H1 (cell line): Measurements from ENCODE around the gene SPRR2F. TPM values are rescaled to one million over a fixed set of nuclear protein-coding genes. Genes with fewer than 3 reads are reported as not detected.

Experiments used
- CTCF ChIA-PET: fragments of 300-600 bp; sonication (Branson Sonifier 250); formaldehyde crosslinking; loops from one replicate; lab custom pipeline; 2021; ENCODE audit not compliant: partially characterized antibody; lab: Charles Lee
- POLR2A ChIA-PET: fragments of 300-600 bp; sonication (Branson Sonifier 250); formaldehyde crosslinking; loops from one replicate; lab custom pipeline; 2021; ENCODE audit warnings: inconsistent platforms; ENCODE audit not compliant: partially characterized antibody; lab: Charles Lee
- DNase-seq, 2 experiments: peaks; one replicate each; pipeline versions ENCODE4 v3.0.0 to v3.0.0-alpha.2; 2010 to 2022; ENCODE audit warnings: low spot score in 2 of 2, low read depth in 1 of 2, mixed read lengths in 1 of 2
- FAIRE-seq: peaks from 2 replicates; lab custom pipeline; 2011; peaks lifted over from hg19 to GRCh38; lab: Jason Lieb, UNC
- H2AFZ ChIP-seq: 2 replicates; pipeline ENCODE4 v1.8.1; 2012; ENCODE audit warnings: low read length, inconsistent platforms
- H2AK5ac ChIP-seq: 2 replicates; pipeline ENCODE4 v1.6.1; 2013; ENCODE audit warnings: low read depth, low read length
- H2BK120ac ChIP-seq: replicated peaks from 2 replicates; pipeline ENCODE3; 2013; ENCODE audit warnings: low read depth, low read length, inconsistent platforms
- H2BK12ac ChIP-seq: 2 replicates; pipeline ENCODE4 v1.6.1; 2013; ENCODE audit warnings: low read depth, low read length
- H2BK15ac ChIP-seq: 2 replicates; pipeline ENCODE4 v1.6.1; 2013; ENCODE audit warnings: low read length
- H2BK20ac ChIP-seq: 2 replicates; pipeline ENCODE4 v1.6.1; 2013; ENCODE audit warnings: low read length
- H2BK5ac ChIP-seq: 2 replicates; pipeline ENCODE4 v1.6.1; 2013; ENCODE audit warnings: low read depth, low read length
- H3K14ac ChIP-seq: 2 replicates; pipeline ENCODE4 v1.6.1; 2013; ENCODE audit warnings: inconsistent platforms; ENCODE audit not compliant: insufficient read length
- H3K18ac ChIP-seq: 2 replicates; pipeline ENCODE4 v1.6.1; 2013; ENCODE audit warnings: low read length; ENCODE audit errors: extremely low read depth
- H3K23ac ChIP-seq: 2 replicates; pipeline ENCODE4 v1.6.1; 2013; ENCODE audit warnings: inconsistent platforms; ENCODE audit not compliant: insufficient read length
- H3K23me2 ChIP-seq: 2 replicates; pipeline ENCODE4 v1.6.1; 2013; ENCODE audit warnings: low read depth, low read length
- H3K27ac ChIP-seq: 2 replicates; pipeline ENCODE4 v1.6.1; 2011; ENCODE audit warnings: low read depth, low read length, inconsistent platforms
- H3K27me3 ChIP-seq, 4 experiments: replicated peaks in 1 of 4; 1 replicate in 1 of 4; 2 replicates in 3 of 4; pipeline versions ENCODE4 v1.6.1 to v1.8.1; 2011 to 2013; ENCODE audit warnings: low read length in 3 of 4, mild to moderate bottlenecking in 3 of 4, inconsistent platforms in 2 of 4, mixed read lengths in 2 of 4, moderate library complexity in 1 of 4; ENCODE audit not compliant: control insufficient read depth in 3 of 4, insufficient read depth in 3 of 4; ENCODE audit errors: extremely low read depth in 1 of 4
- H3K36me3 ChIP-seq, 4 experiments: 2 replicates each; pipeline versions ENCODE4 v1.6.1 to v1.8.1; 2011 to 2013; ENCODE audit warnings: mild to moderate bottlenecking in 4 of 4, low read length in 3 of 4, moderate library complexity in 2 of 4, control low read depth in 1 of 4, inconsistent platforms in 1 of 4; ENCODE audit not compliant: insufficient read depth in 4 of 4, control insufficient read depth in 2 of 4
- H3K4ac ChIP-seq: replicated peaks from 2 replicates; pipeline ENCODE3; 2013; ENCODE audit warnings: low read length, low read depth, mixed read lengths, inconsistent platforms; ENCODE audit not compliant: insufficient read length
- H3K4me1 ChIP-seq, 4 experiments: replicated peaks in 1 of 4; 1 replicate in 1 of 4; 2 replicates in 3 of 4; pipeline versions ENCODE4 v1.6.1 to v1.8.1; 2011 to 2013; ENCODE audit warnings: low read length in 3 of 4, inconsistent platforms in 2 of 4, mixed read lengths in 1 of 4; ENCODE audit not compliant: insufficient read depth in 4 of 4, control insufficient read depth in 3 of 4
- H3K4me2 ChIP-seq, 2 experiments: 2 replicates each; pipeline versions ENCODE4 v1.6.1 to v1.8.1; 2011 to 2013; ENCODE audit warnings: low read depth in 2 of 2, low read length in 2 of 2, control low read depth in 1 of 2, inconsistent platforms in 1 of 2, mild to moderate bottlenecking in 1 of 2; ENCODE audit not compliant: insufficient read depth in 1 of 2
- H3K4me3 ChIP-seq, 4 experiments: fragments of 200-600, 300-600 bp in 1 of 4; sonication (generic), shearing (Covaris generic), sonication (Bioruptor Twin) in 1 of 4; 2 replicates each; pipeline versions ENCODE4 v1.5.1 to v1.8.1; 2011 to 2016; ENCODE audit warnings: low read length in 4 of 4, low read depth in 3 of 4, control low read depth in 2 of 4, inconsistent platforms in 2 of 4, mild to moderate bottlenecking in 2 of 4, mixed read lengths in 1 of 4, moderate library complexity in 1 of 4; ENCODE audit not compliant: insufficient read depth in 2 of 4; ENCODE audit errors: extremely low read depth in 1 of 4
- H3K56ac ChIP-seq: replicated peaks from 2 replicates; pipeline ENCODE3; 2013; ENCODE audit warnings: low read depth, mild to moderate bottlenecking, mixed read lengths, low read length, inconsistent platforms; ENCODE audit not compliant: insufficient read length
- H3K79me1 ChIP-seq: 2 replicates; pipeline ENCODE4 v1.6.1; 2013; ENCODE audit warnings: low read depth, low read length, control low read depth
- H3K79me2 ChIP-seq, 2 experiments: 2 replicates each; pipeline versions ENCODE4 v1.6.1 to v1.8.1; 2012 to 2013; ENCODE audit warnings: low read length in 2 of 2, mild to moderate bottlenecking in 2 of 2, inconsistent platforms in 1 of 2; ENCODE audit not compliant: insufficient read depth in 2 of 2, control insufficient read depth in 1 of 2
- H3K9ac ChIP-seq, 4 experiments: replicated peaks in 1 of 4; 1 replicate in 1 of 4; 2 replicates in 3 of 4; pipeline versions ENCODE4 v1.6.1 to v1.8.1; 2011 to 2013; ENCODE audit warnings: low read depth in 3 of 4, low read length in 3 of 4, control low read depth in 2 of 4, mild to moderate bottlenecking in 2 of 4, moderate library complexity in 2 of 4, inconsistent platforms in 1 of 4; ENCODE audit errors: extremely low read depth in 1 of 4
- H3K9me3 ChIP-seq, 2 experiments: 2 replicates each; pipeline versions ENCODE4 v1.6.1 to v1.8.1; 2012 to 2013; ENCODE audit warnings: mild to moderate bottlenecking in 2 of 2, moderate library complexity in 2 of 2, control low read depth in 1 of 2, inconsistent platforms in 1 of 2, low read depth in 1 of 2, low read length in 1 of 2, mixed read lengths in 1 of 2; ENCODE audit not compliant: insufficient read depth in 2 of 2
- H4K20me1 ChIP-seq, 2 experiments: replicated peaks in 1 of 2; 2 replicates each; pipeline versions ENCODE3 to v1.8.1; 2011 to 2013; ENCODE audit warnings: inconsistent platforms in 2 of 2, low read length in 2 of 2, mild to moderate bottlenecking in 1 of 2; ENCODE audit not compliant: insufficient read depth in 2 of 2, control insufficient read depth in 1 of 2
- H4K5ac ChIP-seq: 2 replicates; pipeline ENCODE4 v1.6.1; 2013; ENCODE audit warnings: low read length, low read depth, mixed read lengths, inconsistent platforms; ENCODE audit not compliant: insufficient read length
- H4K8ac ChIP-seq: 2 replicates; pipeline ENCODE4 v1.8.0; 2013; ENCODE audit warnings: mild to moderate bottlenecking, moderate library complexity, low read length, inconsistent platforms; ENCODE audit not compliant: insufficient read depth; ENCODE audit errors: extremely low read depth
- H4K91ac ChIP-seq: replicated peaks from 2 replicates; pipeline ENCODE3; 2013; ENCODE audit warnings: low read length, mixed read lengths, inconsistent platforms; ENCODE audit not compliant: insufficient read length
- BACH1 ChIP-seq: IDR thresholded peaks from 2 replicates; pipeline ENCODE4 v1.6.1; 2012; ENCODE audit warnings: low read length, improper control_type of control experiment
- CHD2 ChIP-seq: IDR thresholded peaks from 2 replicates; pipeline ENCODE4 v1.6.1; 2012; ENCODE audit warnings: low read length, improper control_type of control experiment
- EZH2 ChIP-seq: fragments of 200-600 bp; sonication (generic); IDR thresholded peaks from 2 replicates; pipeline ENCODE4 v1.7.1; 2012; ENCODE audit warnings: low read depth, mild to moderate bottlenecking, moderate library complexity, low read length, inconsistent platforms; ENCODE audit not compliant: severe bottlenecking
- HDAC2 ChIP-seq, 2 experiments: fragments of 300-600 bp in 1 of 2; sonication (generic) in 1 of 2; IDR thresholded peaks; 2 replicates each; pipeline ENCODE4 v1.6.1; 2011 to 2012; ENCODE audit warnings: low read depth in 2 of 2, low read length in 2 of 2, mild to moderate bottlenecking in 2 of 2, moderate library complexity in 2 of 2, borderline replicate concordance in 1 of 2, inconsistent platforms in 1 of 2
- HDAC6 ChIP-seq: IDR thresholded peaks from one replicate; pipeline ENCODE4 v1.7.1; 2012; ENCODE audit warnings: low read depth, mild to moderate bottlenecking, inconsistent platforms, low read length, moderate library complexity
- RXRA ChIP-seq: IDR thresholded peaks from 2 replicates; pipeline ENCODE4 v1.6.1; 2011; ENCODE audit warnings: low read depth, mild to moderate bottlenecking, low read length, moderate library complexity; ENCODE audit not compliant: insufficient read depth
- SIX5 ChIP-seq: IDR thresholded peaks from 2 replicates; pipeline ENCODE4 v1.6.1; 2011; ENCODE audit warnings: mild to moderate bottlenecking, low read depth, low read length
- TAF7 ChIP-seq: optimal IDR thresholded peaks from 2 replicates; pipeline ENCODE3; 2011; ENCODE audit warnings: low read depth, mild to moderate bottlenecking, inconsistent platforms, low read length, moderate library complexity, borderline replicate concordance
- TBP ChIP-seq: IDR thresholded peaks from 2 replicates; pipeline ENCODE4 v1.6.1; 2011; ENCODE audit warnings: low read depth, low read length, improper control_type of control experiment
- TEAD4 ChIP-seq: IDR thresholded peaks from 2 replicates; pipeline ENCODE4 v1.6.1; 2012; ENCODE audit warnings: low read depth, low read length, inconsistent platforms, mixed read lengths
- WGBS, 2 experiments: shearing (Covaris generic) in 1 of 2; methylation state at CpG; one replicate each; pipeline versions ENCODE4 v1.1.6 to v1.1.7; 2013 to 2015; ENCODE audit warnings: low lambda C conversion rate in 2 of 2, mixed read lengths in 2 of 2, inconsistent platforms in 1 of 2, low coverage in 1 of 2, missing lambda C conversion rate in 1 of 2; ENCODE audit not compliant: insufficient replicate concordance in 2 of 2, insufficient coverage in 1 of 2, insufficient read length in 1 of 2; ENCODE audit errors: extremely low coverage in 1 of 2, missing lambda C conversion rate in 1 of 2; 5-methylcytosine and 5-hydroxymethylcytosine counted together
- polyA plus RNA-seq, 7 experiments: library from polyadenylated mRNA; depleted of rRNA in 3 of 7; stranded (reverse) in 5 of 7; unstranded in 2 of 7; fragments of >200 nt in 5 of 7; fragments of 200-250 nt in 2 of 7; gene quantifications; 1 replicate in 5 of 7; 2 replicates in 1 of 7; 4 replicates in 1 of 7; pipeline versions ENCODE4 v1.2.1 to v1.2.3, GENCODE V29; 2011 to 2013; ENCODE audit warnings: missing spikeins in 2 of 7, mixed read lengths in 2 of 7
- total RNA-seq: library from RNA; stranded (reverse); fragmentation: NEBNext Ultra II Directional; extraction: Animal tissue kit (Norgen Biotek cat#: 25700); gene quantifications from 2 replicates; pipeline ENCODE4 v1.2.1, GENCODE V29; 2021

Gene SPRR2F
- total and polyA plus RNA-seq, 2 of the 8 experiments (the other 6 are each of a cell fraction or from before 2014, with no cell fraction given) = 0.50 to 1.1 TPM

DNA sequence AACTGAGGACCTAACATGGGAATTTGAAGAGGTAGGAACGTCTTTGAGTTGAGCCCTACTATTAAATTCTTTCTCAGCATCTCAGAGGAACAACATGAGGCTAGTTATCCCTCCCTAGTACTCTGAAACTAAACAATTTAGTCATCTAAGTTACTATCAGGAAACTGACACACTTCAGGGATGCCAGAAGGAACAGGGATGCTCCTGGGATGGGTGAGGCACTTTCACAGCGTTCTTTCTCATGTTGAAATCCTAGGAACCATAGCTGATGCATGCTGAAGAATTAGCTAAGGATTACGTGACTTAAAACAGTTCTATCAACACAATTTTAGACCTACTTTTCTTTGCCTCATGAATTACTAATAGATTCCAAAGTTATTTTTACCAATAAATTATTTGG, 39.2 kb upstream of the SPRR2F start:
- H4K8ac ChIP-seq = no peak overlapping the region
- TF ChIP-seq RXRA (no peak), TBP (no peak), EZH2 (no peak), TAF7 (no peak), HDAC6 (no peak), CHD2 (no peak), SIX5 (no peak), TEAD4 (no peak), BACH1 (no peak), HDAC2 (IDR thresholded peaks at IDR 0.05; ENCODE audit: borderline replicate concordance in 1 of 2, low read depth in 2 of 2, low read length in 2 of 2) (no peak)
- no peak overlapping the region for H3K9ac ChIP-seq
- WGBS, 2 experiments = 72% methylated on average over 3 of the region's 3 CpGs; no CpG with 5 or more reads in 1 of the 2 experiments
- H2AFZ ChIP-seq = no peak overlapping the region
- ChIA-PET CTCF (interaction anchor here (1.3 kb wide), 1 partner anchor 18 kb away, joined by 3 read pairs; no protein-coding TSS in a partner anchor), POLR2A (no interaction called here)
- H3K4me1 ChIP-seq = no peaks in the 10 kb centered on the region
- H4K5ac ChIP-seq = no peak overlapping the region
- no peaks in the 10 kb centered on the region for H3K79me2 ChIP-seq
- DNase-seq = no peak
- H3K27me3 ChIP-seq = no peaks in the 10 kb centered on the region; a peak in 2 of 7 replicates
- H2AK5ac ChIP-seq = no peak overlapping the region
- H3K14ac ChIP-seq = no peak overlapping the region
- no peaks in the 10 kb centered on the region; the same call in 1 of the 2 replicates for H3K23me2 ChIP-seq
- H3K4ac ChIP-seq = no peak overlapping the region
- H3K9me3 ChIP-seq = peaks cover 2 to 3% of the 10 kb centered on the region in 2 experiments; a peak in 2 of 4 replicates
- no peak overlapping the region for H3K27ac ChIP-seq
- no peak overlapping the region for H2BK15ac ChIP-seq
- no peaks in the 10 kb centered on the region for H4K20me1 ChIP-seq
- H4K91ac ChIP-seq = no peak overlapping the region
- no peaks in the 10 kb centered on the region for H3K36me3 ChIP-seq
- no peak for FAIRE-seq
- no peaks in the 10 kb centered on the region for H3K79me1 ChIP-seq
- H3K56ac ChIP-seq = no peak overlapping the region
- H3K18ac ChIP-seq = no peak overlapping the region
- no peak overlapping the region for H3K4me2 ChIP-seq
- H2BK12ac ChIP-seq = no peak overlapping the region
- H2BK5ac ChIP-seq = no peak overlapping the region
- H2BK120ac ChIP-seq = no peak overlapping the region
- H3K4me3 ChIP-seq = no peak overlapping the region
- H3K23ac ChIP-seq = no peak overlapping the region
- no peak overlapping the region for H2BK20ac ChIP-seq
